Measurements from ENCODE around the gene CCDC198. TPM values are rescaled to one million over a fixed set of nuclear protein-coding genes. Genes with fewer than 3 reads are reported as not detected.

CCDC198 gene
- total RNA-seq, 3 donors from 2014 or later = not detected

DNA sequence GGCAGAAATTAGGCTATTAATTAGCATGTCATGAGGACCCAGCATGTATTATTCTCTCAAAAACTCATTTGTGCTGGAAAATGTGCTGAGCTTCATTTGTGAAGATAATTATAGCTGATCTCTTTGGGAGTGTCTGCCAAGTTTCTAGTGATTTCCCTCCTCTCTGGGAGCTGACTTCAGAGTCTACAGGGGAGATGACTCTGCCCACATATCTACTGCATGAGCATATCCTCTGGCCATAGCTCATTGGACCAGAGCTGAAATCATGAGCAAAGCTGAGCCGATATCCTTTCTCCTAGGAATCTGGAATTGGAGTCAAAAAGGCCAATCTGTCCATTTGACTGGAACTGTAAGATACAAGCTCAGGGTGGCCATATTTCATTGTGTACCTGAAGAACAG is 5.9 kb downstream of the CCDC198 start:
- no peak for ATAC-seq
- no peak for DNase-seq
- Mint-ChIP-seq H3K4me3 (no peak overlapping the region), H3K27me3 (ENCODE audit: low read depth) (no peaks in the 10 kb centered on the region), H3K36me3 (ENCODE audit: insufficient read depth) (no peaks in the 10 kb centered on the region), H3K9me3 (no peaks in the 10 kb centered on the region), H3K4me1 (ENCODE audit: low read depth) (no peaks in the 10 kb centered on the region)

DNA sequence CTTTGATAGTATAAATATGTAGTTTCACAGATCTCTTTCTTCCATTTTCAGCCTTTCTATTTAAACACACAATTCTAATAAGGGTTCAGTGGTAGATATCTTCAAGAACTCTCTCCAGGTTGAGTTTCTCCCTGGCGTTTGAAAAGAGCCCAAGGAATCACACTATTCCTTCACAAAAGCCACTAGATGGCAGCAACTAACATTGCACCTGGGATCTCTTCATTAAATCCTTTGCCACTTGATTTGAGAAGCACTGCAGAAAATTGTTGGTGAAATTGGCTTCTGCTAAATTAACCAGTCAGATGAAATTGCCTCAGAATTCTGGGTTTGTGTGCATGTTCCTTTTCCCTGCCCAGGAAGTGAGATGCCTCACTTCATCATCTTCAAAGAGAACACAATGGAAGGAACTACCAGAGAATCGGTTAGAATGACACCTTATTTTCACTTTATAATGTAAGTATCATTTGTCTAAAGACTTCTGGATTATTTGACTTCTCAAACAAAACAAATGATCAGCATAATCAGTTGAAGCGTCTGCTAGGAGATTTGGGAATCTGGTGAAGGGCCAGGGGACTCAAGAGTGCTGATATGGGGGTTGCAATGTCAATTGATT is 6.8 kb downstream of the CCDC198 start:
- H3K36me3 Mint-ChIP-seq (ENCODE audit: insufficient read depth) = no peaks in the 10 kb centered on the region
- no peak overlapping the region for H3K4me3 Mint-ChIP-seq
- no peak for DNase-seq
- no peaks in the 10 kb centered on the region for H3K4me1 Mint-ChIP-seq (ENCODE audit: low read depth)
- no peaks in the 10 kb centered on the region for H3K9me3 Mint-ChIP-seq
- ATAC-seq = no peak
- no peaks in the 10 kb centered on the region for H3K27me3 Mint-ChIP-seq (ENCODE audit: low read depth)

DNA sequence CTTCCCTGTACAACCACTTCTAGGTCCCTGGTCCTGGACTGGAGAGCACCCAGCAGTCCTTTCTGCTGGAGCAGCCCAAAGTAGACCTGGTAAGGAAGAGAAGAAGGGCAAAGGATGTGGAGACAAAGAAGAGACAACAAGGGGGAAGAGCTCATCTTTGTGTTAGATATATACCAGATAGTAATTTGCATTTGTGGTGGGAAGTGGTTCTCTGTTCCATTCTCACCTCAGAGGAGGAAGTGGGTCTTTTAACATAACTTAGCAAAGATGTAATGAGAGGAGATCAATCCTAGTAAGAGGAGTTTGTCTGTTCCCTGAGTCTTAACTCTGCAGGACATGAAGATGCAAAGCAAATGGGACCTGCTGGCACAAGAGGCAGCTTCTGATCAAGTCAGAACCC is 8.0 kb downstream of the CCDC198 start:
- Mint-ChIP-seq H3K9me3 (no peaks in the 10 kb centered on the region), H3K36me3 (ENCODE audit: insufficient read depth) (no peaks in the 10 kb centered on the region), H3K4me3 (no peak overlapping the region), H3K27me3 (ENCODE audit: low read depth) (no peaks in the 10 kb centered on the region), H3K4me1 (ENCODE audit: low read depth) (no peaks in the 10 kb centered on the region)
- ATAC-seq = no peak
- no peak for DNase-seq

DNA sequence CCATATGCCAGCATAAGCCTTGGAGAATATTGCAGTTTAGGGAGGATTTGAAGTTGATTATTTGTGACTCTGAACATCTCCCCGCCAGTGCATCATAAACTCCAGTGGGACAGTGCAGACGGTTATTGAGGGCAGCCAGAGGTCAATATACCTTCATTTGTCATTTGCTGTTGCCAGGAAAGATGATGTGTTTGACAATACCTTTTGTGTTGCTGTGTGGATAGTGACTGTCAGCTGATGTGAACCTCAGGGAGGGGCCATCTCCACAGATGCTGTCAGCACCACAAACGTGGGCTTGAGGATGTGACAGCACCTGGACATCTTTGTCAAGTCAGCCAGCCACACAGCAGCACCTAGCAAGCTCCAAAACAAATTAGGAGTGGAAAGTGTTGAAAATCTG is 11.5 kb downstream of the CCDC198 start:
- H3K4me1 Mint-ChIP-seq (ENCODE audit: low read depth) = no peaks in the 10 kb centered on the region
- no peaks in the 10 kb centered on the region for H3K9me3 Mint-ChIP-seq
- H3K27me3 Mint-ChIP-seq (ENCODE audit: low read depth) = no peaks in the 10 kb centered on the region
- H3K36me3 Mint-ChIP-seq (ENCODE audit: insufficient read depth) = no peaks in the 10 kb centered on the region
- H3K4me3 Mint-ChIP-seq = no peak overlapping the region
- ATAC-seq (no peak), DNase-seq (no peak)

DNA sequence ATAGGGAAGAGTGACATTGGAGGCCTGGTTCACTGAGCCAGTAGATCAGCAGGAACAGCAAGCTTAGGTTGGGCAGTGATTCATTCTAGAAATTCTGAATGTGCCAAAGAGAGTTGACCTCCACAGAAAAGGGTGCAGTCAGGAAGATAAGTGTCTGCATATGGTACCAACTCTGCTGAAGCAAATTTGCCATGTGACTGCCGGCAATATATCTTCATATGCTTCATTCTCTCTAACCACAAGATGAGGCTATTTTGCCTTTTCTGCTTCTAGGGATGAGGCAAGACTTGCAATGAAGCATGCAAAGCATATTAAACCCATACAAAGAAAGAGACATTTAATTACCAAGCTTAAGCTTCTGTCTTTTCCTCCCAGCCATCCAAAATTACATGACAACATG is 13.6 kb downstream of the CCDC198 start:
- ATAC-seq (no peak), DNase-seq (no peak)
- no peak overlapping the region for H3K4me3 Mint-ChIP-seq
- no peaks in the 10 kb centered on the region for H3K9me3 Mint-ChIP-seq
- H3K36me3 Mint-ChIP-seq (ENCODE audit: insufficient read depth) = no peaks in the 10 kb centered on the region
- no peaks in the 10 kb centered on the region for H3K27me3 Mint-ChIP-seq (ENCODE audit: low read depth)
- H3K4me1 Mint-ChIP-seq (ENCODE audit: low read depth) = no peaks in the 10 kb centered on the region

DNA sequence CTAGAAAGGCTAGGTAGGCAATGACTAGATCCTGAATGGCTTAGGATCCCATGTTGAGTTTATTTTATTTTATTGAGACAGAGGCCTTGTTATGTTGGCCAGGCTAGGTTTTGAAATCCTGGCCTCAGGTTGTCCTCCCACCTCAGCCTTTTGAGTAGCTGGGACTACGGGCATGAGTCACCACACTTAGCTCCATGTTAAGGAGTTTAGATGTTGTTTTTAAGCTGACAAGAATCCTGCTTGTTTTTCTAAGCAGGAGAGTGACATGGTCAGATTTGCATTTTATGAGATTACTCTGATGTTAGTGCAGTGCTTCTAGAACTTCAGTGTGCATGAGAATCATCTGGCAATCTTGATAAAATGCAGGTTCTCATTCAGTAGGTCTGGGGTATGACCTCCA is 14.5 kb downstream of the CCDC198 start:
- no peak overlapping the region for H3K4me3 Mint-ChIP-seq
- DNase-seq (no peak), ATAC-seq (no peak)
- H3K9me3 Mint-ChIP-seq = no peaks in the 10 kb centered on the region
- H3K4me1 Mint-ChIP-seq (ENCODE audit: low read depth) = no peaks in the 10 kb centered on the region
- H3K36me3 Mint-ChIP-seq (ENCODE audit: insufficient read depth) = no peaks in the 10 kb centered on the region
- no peaks in the 10 kb centered on the region for H3K27me3 Mint-ChIP-seq (ENCODE audit: low read depth)

DNA sequence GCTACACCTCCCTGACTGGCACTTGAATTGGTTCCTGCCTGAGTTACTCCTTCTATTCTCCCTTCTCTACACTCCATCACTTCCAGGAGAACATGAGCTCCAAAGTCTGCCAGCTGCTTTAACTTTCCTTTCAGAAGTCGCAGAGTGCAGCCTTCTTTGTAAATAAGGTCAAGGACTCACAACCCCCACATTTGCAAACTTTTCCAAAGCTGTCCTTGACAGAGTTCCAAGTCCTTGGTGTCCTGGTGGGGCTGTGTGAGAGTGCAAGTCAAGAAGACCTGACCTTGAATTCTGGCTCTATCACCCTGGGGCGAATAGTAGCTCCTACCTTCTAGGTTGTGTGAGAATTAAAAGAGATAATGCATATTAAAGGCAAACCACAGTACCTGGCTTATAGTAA is 15.6 kb downstream of the CCDC198 start:
- no peaks in the 10 kb centered on the region for H3K36me3 Mint-ChIP-seq (ENCODE audit: insufficient read depth)
- H3K27me3 Mint-ChIP-seq (ENCODE audit: low read depth) = no peaks in the 10 kb centered on the region
- ATAC-seq (no peak), DNase-seq (no peak)
- H3K4me3 Mint-ChIP-seq = no peak overlapping the region
- no peaks in the 10 kb centered on the region for H3K4me1 Mint-ChIP-seq (ENCODE audit: low read depth)
- no peaks in the 10 kb centered on the region for H3K9me3 Mint-ChIP-seq

DNA sequence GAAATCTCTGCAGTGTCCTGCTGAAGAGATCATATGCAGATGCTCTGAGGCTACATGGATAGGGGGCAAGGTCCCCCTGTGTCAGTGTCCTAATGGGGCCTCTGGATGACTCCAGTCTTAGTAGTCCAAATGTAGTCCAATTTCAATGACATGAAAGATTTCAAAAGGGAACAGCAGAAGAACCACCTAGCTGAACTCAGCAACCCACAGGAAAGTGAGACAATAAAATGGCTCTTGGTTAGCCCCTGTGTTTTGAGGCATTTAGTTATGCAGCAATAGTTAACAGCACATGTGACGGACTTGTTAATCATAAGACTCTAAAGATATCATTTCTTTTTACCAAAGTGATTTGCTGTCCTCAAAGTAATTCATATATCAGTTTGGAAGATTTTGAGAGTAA is 22.7 kb downstream of the CCDC198 start:
- no peak for DNase-seq
- Mint-ChIP-seq H3K9me3 (no peaks in the 10 kb centered on the region), H3K36me3 (ENCODE audit: insufficient read depth) (no peaks in the 10 kb centered on the region), H3K27me3 (ENCODE audit: low read depth) (no peaks in the 10 kb centered on the region), H3K4me1 (ENCODE audit: low read depth) (no peaks in the 10 kb centered on the region), H3K4me3 (no peak overlapping the region)
- ATAC-seq = no peak

DNA sequence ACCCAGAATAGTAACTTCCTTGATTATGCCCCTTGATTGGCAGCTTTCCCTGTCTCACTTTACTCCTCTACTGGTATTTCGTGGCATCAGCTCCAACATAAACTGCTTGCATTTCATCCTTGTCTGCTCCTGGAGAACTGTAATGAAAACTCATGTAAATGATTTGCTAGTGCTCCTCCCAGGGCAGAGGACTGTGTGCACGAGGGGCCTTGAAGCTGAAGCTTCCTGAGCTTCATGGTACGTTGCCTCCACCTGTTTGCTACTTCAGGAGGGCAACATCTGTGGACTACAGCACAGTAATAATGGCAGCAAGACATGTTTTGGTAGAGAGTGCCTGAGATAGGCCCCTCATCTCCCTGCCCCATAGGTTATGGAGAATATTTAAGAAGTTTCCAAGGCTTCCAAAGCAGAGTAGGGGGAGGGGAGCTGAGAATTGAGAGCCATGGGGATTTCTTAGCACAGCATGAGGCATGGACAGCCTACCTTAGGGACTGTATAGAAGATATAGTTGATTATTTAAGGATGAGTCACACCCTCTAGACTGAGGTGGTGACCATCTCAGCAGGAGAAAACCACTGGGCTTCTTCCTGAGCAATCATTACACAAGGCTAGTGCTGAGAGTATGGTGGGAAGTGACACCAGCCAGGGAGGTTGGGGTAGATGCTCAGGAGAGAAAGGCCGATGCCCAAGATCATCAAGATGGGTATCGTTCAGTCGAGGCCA is 29.5 kb downstream of the CCDC198 start:
- DNase-seq (no peak), ATAC-seq (no peak)
- Mint-ChIP-seq H3K36me3 (ENCODE audit: insufficient read depth) (no peaks in the 10 kb centered on the region), H3K4me3 (no peak overlapping the region), H3K4me1 (ENCODE audit: low read depth) (no peaks in the 10 kb centered on the region), H3K27me3 (ENCODE audit: low read depth) (no peaks in the 10 kb centered on the region), H3K9me3 (no peaks in the 10 kb centered on the region)

DNA sequence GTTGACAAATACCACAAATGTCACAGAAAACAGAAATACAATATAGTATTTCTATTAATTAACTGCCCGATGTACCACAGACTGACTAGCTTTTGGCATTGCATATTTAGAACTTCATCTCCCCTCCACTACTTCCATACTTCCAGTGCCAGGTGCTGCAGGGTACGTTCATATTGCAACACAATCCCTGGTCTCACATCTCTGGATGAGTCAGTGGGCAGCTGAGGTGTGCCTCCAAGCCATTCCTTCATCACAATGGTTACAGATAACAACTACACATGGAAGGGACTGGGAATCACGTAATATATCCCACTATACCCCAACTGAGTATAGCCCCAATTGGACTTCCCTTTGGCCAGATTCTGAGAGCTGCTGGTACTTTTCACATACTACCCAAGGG is 31.1 kb downstream of the CCDC198 start:
- Mint-ChIP-seq H3K4me3 (no peak overlapping the region), H3K4me1 (ENCODE audit: low read depth) (no peaks in the 10 kb centered on the region), H3K27me3 (ENCODE audit: low read depth) (no peaks in the 10 kb centered on the region), H3K36me3 (ENCODE audit: insufficient read depth) (no peaks in the 10 kb centered on the region), H3K9me3 (no peaks in the 10 kb centered on the region)
- ATAC-seq = no peak
- no peak for DNase-seq

DNA sequence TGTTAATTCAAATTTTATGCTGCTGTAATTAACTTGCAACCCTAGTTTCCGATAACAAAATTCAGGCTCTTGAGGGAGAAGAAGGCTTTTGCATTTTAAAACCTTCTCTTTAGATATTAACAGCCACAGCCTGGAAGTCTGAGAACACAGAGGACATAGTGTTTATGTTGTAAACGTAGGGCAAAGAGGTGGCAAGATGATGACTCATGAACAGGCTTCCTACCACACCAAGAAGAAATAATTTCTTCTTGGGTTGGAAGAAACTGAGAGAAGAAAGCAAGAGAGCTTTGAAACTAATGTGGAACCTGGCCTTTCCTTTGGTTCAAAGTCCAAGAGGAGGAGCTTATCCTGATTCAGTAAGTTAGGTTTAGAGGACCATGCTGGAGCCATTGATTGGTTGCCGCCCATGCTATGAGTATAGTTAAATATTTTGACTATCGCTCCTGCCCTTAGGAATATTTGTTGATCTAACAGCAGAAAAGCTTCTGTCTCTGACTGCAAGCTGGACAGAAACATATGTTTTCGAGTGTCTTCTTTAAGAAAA is 31.8 kb downstream of the CCDC198 start:
- no peaks in the 10 kb centered on the region for H3K9me3 Mint-ChIP-seq
- DNase-seq (no peak), ATAC-seq (no peak)

DNA sequence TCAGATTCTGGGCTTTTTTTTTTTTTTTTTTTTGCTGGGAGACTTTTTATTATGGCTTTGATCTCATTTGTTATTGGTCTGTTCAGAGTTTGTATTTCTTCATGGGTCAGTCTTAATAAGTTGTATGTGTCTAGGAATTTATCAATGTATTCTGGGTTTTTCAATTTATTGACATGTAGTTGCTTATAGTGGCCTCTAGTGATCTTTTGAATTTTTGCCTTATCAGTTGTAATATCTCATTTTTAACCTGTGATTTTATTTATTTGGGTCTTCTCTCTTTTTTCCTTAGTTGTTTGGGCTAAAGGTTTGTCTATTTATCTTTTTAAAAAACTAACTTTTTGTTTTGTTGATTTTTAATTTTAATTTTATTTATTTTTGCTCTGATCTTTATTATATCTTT is 57.7 kb downstream of the CCDC198 start:
- no peaks in the 10 kb centered on the region for H3K4me1 Mint-ChIP-seq (ENCODE audit: low read depth)
- peaks cover 2% of the 10 kb centered on the region for H3K36me3 Mint-ChIP-seq (ENCODE audit: insufficient read depth)
- H3K27me3 Mint-ChIP-seq (ENCODE audit: low read depth) = no peaks in the 10 kb centered on the region
- H3K9me3 Mint-ChIP-seq = no peaks in the 10 kb centered on the region
- DNase-seq = no peak
- H3K4me3 Mint-ChIP-seq = no peak overlapping the region
- no peak for ATAC-seq

More for the DNA sequence above, 31.8 kb downstream of the CCDC198 start:
- Mint-ChIP-seq H3K4me1 (ENCODE audit: low read depth) (no peaks in the 10 kb centered on the region), H3K27me3 (ENCODE audit: low read depth) (no peaks in the 10 kb centered on the region), H3K36me3 (ENCODE audit: insufficient read depth) (no peaks in the 10 kb centered on the region), H3K4me3 (no peak overlapping the region)

DNA sequence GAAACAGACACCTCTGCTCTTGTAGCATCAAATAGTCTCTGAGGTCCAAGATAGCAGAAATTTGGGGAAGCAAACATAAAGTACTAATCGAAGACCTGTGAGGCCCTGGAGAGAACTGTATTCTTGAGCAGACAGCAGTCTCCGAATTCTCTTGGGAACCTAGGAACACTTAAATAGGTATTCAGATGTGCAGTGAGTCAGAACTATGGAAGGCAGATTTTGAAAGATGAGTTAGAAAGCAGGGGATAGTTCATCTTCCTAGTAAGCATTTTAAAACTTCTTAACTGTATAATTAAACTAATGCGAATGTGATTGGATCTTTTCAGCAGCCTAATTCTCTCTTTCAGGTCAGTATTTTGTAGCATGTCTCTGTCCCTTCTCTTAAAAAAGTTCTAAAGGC is 72.7 kb downstream of the CCDC198 start:
- Mint-ChIP-seq H3K27me3 (ENCODE audit: low read depth) (no peaks in the 10 kb centered on the region), H3K9me3 (no peaks in the 10 kb centered on the region), H3K4me1 (ENCODE audit: low read depth) (no peaks in the 10 kb centered on the region), H3K36me3 (ENCODE audit: insufficient read depth) (no peaks in the 10 kb centered on the region), H3K4me3 (no peak overlapping the region)
- DNase-seq (no peak), ATAC-seq (no peak)

DNA sequence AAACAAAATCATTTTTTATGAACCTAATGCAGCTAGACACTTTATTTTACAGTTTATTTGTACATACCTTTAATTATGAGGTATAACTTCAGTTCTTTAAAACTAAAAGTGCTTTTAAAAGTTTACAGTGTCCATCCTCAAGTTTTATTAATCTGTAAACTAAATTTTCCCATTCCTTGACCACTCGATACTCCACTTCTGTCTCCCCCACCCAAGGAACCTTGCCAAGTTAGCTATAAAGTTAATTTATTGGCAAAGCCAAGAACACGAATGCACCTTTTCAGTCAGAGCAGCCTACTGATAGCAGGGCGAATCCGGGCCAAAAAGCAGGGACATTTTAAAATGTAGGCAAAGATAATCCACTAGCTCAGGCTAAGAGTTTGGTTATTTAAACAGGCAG is 73.6 kb downstream of the CCDC198 start:
- no peak for ATAC-seq
- no peaks in the 10 kb centered on the region for H3K9me3 Mint-ChIP-seq

More for the DNA sequence above, 73.6 kb downstream of the CCDC198 start:
- Mint-ChIP-seq H3K27me3 (ENCODE audit: low read depth) (no peaks in the 10 kb centered on the region), H3K4me3 (no peak overlapping the region), H3K4me1 (ENCODE audit: low read depth) (no peaks in the 10 kb centered on the region), H3K36me3 (ENCODE audit: insufficient read depth) (no peaks in the 10 kb centered on the region)
- no peak for DNase-seq
